Measurements from ENCODE around the gene MAML2.

The MAML2 gene

DNA sequence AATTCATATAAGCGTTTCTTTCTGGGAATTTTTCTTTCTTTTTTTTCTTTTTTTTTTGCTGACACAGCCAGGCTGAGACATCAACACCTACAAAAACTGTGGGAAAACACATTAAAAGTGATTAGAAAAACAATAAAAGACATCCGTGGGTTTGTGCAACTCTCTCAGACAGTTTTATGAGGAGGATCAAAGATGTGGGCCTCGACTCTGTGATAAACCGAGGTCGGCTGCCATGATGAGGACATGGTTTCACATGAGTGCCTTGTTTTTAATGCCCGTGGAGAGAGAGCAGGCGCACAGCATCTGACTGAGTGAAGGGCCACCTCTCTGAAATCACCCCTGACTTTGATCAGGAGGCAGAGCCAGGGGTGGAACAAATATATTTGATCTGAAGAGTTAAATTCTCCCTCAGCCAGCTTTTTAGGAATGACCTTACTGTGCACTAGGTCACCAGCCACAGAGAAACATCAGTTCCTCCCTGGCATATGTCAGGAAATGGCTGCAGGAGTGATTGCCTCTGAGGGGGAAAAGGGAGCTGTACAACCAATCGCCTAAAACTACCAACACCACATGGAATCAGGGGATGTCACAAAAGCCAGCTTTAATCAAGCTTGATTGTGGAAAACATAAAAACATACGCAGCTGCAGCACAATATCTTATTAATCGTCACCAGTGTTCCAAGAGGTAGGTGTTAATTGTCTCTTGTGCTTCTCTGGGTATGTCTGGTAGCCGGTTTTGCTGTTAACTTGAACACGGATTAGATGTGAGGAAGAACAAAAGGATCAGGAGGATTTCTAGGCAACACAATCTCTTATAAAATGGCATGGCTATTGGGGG, 164.7 kb downstream of the MAML2 start:
- DNase-seq, result no peak

DNA sequence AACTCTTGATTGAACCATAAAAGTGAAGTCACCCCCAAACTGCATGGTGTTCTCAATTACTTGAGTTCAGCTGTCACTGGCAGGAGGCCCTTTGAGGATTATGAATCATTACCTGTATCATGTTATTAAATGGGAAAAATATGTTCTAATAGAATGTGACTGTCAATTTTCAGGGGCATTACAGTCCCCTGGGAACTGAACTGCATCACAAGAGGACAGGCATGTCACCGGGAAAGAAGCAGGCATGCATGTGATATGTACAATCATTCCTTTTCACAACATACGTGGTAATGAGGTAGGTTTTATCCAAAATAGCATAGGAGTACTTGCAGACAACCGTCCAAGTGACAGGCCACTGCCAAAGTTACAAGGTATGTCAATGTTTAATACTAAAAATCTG, 165.8 kb downstream of the MAML2 start:
- no peak for DNase-seq

DNA sequence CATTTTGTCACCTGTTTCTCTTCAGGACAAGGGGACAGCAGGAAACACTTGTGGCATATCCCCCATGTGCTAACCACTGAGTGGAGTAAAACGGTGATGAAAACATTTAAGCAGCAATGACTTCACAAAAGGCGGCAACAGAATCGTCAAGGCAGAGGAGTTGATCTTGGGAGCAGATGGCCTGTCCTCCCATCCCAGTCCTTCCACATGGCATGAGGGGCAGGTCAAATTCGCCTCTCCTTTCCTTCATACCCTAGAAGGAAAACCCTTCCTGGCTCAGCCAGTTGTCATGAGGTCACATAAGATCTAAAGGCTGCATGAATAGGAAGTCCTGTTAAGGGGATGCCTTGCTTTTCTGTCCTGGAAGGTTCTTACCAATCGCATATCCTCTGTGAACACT, 169.1 kb downstream of the MAML2 start:
- DNase-seq, result no peak

DNA sequence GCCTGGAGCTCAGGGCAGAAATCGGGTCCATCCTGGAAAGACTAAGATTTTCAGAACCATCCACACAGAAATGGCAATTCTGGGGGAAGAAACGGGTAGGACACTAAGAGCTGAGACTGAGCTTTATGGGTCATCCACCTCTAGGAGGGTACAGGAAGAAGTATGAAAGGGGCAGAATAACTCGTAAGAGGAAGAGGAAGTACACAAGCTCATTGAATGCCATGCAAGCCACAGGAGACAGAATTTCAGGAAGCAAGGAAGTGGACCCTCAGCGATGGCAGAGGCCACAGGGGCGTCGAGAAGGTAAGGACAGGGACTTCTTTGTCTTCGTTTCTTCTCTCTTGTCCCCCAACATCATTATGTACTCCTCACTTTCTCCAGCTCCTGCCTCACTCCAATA, 169.6 kb downstream of the MAML2 start:
- DNase-seq, result no peak

DNA sequence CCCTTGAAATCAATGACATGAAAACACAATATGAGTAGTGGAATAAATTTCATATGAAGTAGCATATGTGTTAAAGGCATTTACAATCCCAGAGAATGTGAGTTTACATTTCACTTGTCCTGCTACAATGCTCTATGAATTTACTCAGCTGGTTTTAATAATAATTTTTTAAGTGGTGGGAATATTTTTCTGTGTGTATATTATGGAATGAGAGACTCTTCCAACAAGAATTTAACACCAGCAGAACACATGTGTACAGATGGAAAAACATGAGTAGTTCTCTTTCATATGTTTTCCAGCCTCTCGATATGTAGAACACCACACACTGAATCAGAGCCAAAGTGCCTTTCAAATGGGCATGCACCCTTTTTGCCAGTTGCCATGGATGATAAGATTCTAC, 170.4 kb downstream of the MAML2 start:
- DNase-seq, result no peak

DNA sequence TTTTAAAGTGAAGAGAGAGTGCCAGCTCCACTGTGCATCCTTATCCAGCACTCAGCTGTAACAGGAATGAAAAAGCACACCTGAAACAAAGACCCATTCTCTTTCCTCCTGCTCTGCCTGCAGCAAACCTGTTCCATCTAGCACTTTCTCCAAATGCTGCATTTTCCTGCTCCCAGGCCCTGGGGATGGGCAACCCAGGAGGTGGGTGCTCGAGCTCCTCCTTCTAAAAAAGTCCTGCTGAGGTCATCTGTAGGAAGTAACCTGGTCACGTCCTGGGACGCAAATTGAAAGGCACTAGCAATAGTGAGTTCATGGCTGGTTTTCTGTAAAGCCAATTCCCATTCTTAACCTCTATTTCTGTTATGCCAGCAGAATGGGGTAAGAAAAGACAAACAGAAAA, 173.7 kb downstream of the MAML2 start:
- DNase-seq, result no peak

- no peak for DNase-seq
Observed at GRCh38 chr11:96168623-96169022, 174.4 kb downstream of the MAML2 start.

GRCh38 chr11:96167787-96168186, 175.2 kb downstream of the MAML2 start:
- no peak for DNase-seq

DNA sequence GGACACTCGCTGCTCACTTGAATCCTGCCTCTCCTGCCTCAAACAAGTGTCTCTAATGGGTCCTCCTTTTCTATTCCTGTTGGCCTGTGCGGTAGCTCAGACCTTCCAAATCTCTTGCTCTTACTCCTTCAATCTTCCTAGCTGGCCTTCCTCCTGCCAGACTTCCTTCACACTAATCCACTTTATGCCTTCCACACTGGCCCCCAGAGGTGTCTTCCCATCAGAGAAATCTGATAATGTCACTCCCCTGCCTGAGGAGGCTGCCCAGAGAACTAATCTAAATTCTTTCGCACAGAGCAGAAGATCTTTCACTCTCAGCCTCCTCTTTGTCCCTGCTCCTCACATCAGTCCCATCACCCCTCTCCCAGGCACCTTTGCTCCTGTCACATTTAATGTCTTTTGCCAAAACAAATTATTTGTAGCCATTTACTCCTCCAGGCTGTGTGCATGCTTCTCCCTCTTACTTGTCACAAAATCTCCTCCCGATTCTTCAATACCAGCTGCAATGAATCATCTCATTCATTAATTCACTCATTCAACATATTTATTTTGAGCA, 175.7 kb downstream of the MAML2 start:
- no peak for DNase-seq

DNA sequence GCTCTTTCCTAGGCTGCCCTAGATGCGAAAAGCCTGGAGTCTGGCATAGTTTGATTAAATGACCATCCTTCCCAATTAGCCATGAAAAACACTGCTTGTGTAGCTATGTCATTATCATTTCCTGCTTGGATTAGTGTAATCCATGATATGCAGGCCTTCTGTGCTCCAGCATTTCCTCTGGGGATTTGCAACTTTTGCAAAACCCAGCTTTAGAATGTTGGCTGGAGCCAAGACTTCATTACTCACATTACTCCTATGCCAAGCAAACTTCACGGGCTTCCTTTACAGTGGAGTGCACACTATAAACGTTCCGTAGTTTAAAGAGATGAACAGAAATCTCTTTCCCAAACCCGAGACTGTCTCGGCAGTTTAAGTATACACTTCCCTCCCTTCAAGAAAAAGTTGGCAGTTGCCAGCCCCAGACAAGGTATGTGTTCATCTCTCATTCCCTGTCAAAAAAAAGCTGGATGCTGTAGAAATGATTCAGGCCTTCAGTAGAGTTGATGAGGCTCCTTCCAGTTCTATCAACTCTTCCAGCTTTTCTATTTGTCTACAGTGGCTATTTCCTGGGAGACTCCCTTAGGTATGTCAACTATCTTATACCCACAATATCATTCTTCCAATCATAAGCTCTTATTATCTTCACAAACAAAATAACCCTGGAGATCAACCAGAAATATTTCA, 180.0 kb downstream of the MAML2 start:
- DNase-seq, result no peak

GRCh38 chr11:96161307-96162089, 181.5 kb downstream of the MAML2 start:
- DNase-seq, result no peak

DNA sequence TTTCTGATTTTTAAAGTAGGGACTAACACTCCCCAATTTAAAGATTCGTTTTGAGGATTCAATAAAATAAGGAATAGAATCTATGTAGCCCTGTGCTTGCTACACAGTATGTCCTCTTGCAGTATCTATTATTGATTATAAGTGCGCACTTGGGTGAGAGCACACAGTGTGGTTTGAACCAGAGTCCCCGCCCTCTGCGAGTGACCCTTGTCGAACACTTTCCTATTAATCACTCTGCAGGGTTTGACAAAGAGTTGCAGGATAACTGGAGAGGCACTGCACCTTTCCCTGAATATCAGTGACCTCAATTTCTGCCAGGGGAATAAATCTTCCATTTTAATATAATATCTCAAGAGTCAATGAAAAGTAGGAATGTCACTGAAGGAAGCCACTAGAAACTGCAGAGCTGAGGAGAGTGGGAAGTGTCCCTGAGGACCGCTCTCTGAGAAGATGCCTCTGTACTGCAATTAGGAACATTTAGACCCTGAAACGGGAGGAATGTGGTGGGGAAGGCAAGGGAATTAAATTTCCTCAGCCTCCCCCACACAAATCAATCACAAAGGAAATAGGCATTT, 182.2 kb downstream of the MAML2 start:
- no peak for DNase-seq

DNA sequence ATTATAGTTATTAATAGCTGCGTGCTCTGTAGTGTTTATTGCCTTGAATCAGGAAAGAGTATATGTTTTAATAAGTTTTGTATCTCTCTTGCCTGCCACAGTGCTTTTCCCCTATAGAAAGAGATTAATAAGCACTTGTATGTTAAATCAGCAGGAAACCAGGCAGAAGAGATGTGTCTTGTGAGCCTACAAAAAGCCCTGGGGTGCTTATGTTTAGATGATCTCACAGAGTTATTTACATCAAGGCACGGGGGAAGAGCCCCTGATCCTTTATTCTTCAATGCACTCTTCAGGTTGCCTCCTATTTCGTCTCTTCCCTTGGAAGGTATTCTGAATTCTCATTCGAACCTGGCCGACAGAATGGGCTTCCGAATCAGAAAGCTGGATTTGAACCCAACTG, 183.0 kb downstream of the MAML2 start:
- no peak for DNase-seq

GRCh38 chr11:96158126-96158525, 184.9 kb downstream of the MAML2 start:
- DNase-seq, result no peak

DNA sequence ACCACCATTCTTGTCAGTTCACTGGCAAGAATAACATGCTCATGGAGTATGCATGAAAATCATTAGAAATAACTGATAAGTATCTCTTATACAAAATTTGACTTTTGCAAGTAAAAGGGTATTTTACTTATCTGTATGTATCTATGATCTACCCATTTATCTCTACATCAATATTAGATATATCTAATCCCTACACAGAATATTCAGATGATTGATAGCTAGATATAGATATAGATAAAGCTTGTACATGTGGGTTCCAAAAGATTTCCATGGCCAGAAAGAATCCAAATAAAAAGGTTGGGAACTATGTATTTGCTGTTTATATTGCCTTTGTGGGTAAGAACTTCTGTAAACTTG, 185.5 kb downstream of the MAML2 start:
- DNase-seq, result no peak

DNA sequence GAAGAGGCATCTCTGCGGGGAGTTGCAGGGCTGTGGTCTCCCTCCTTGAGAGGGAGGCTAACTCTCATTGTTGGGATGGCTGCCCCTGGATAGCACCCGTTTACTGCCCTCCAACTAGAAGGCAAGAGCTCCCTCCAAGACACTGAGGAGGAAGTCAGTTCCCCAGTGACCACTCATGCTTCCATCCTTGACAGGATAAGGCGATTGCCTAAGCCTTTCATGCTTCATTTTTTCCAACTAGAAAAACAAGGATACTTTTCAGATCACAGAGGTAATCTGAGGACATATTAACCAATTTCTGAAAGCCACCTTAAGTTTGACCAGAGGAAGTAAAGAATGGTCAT, 186.6 kb downstream of the MAML2 start:
- no peak for DNase-seq

- peak; percentile 82 for DNase-seq
Observed at GRCh38 chr11:96155627-96156378, 187.2 kb downstream of the MAML2 start.

DNA sequence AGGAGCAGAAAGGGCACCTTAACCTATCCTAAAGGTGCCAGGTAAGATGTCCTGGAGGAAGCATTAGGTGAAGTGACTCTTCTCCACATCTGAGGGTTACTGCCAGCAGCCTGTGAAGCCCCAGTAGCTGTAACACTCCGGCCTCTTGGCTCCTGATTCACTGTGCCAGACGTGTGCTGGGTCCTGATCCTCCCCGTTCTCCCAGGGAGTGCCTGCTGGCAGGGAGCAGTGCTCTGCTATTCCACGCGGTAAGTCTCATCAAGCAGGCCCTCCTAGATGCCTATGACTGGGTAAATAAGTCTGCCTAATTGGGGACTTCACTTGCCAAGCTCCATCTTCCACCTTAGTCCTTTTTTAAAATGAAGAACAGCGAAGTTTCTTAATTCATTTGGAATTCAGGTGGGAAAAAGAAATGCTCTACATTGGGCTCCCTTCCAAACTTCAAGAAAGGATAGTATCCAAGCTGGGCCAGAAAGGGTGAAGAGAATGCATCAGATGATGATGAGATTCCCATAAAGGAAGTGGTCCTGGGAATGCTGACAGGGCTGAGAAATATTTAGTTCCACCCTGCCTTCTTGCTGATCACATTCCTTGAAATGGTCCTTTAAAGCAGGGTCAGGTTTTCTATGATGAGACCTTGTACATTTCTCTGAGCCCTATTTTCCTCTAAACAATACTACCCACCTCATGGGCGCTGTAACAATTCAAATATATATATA, 188.0 kb downstream of the MAML2 start:
- no peak for DNase-seq

GRCh38 chr11:96152623-96153022, 190.4 kb downstream of the MAML2 start:
- DNase-seq, result no peak

- DNase-seq, result no peak
Observed at GRCh38 chr11:96151501-96151900, 191.5 kb downstream of the MAML2 start.

DNA sequence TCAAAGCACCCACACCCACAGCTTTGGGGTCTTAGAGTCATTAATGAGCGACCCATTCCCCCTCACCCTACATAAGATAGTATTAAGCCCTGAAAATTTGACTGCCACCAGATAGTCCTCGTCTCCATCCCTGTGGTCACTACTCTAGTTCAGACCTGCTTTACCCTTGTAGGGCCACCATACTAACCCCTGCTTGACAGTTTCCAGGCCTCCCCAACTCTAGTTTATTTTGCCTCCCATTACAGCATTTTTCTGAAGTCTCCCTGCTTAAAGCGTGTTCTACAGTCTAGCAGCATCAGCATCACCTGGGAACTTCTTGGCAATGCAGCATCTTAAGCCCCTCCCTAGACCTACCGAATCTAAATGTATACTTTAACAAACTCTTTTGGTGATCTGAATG, 192.4 kb downstream of the MAML2 start:
- DNase-seq, result no peak
